NOMO-1 (cell line): ENCODE measurements around the gene ITGA1.
"Not testable (repeated sequence)": the region's sequence is repeated elsewhere in the genome, so short reads cannot be mapped to it uniquely, and the experiment has no call there.

Experiments
- DNase-seq, 2 experiments: peaks; one replicate each; lab custom pipeline; 2025; ENCODE audit not compliant: unreplicated experiment in 2 of 2; lab: John Stamatoyannopoulos, UW

ITGA1 gene

DNA sequence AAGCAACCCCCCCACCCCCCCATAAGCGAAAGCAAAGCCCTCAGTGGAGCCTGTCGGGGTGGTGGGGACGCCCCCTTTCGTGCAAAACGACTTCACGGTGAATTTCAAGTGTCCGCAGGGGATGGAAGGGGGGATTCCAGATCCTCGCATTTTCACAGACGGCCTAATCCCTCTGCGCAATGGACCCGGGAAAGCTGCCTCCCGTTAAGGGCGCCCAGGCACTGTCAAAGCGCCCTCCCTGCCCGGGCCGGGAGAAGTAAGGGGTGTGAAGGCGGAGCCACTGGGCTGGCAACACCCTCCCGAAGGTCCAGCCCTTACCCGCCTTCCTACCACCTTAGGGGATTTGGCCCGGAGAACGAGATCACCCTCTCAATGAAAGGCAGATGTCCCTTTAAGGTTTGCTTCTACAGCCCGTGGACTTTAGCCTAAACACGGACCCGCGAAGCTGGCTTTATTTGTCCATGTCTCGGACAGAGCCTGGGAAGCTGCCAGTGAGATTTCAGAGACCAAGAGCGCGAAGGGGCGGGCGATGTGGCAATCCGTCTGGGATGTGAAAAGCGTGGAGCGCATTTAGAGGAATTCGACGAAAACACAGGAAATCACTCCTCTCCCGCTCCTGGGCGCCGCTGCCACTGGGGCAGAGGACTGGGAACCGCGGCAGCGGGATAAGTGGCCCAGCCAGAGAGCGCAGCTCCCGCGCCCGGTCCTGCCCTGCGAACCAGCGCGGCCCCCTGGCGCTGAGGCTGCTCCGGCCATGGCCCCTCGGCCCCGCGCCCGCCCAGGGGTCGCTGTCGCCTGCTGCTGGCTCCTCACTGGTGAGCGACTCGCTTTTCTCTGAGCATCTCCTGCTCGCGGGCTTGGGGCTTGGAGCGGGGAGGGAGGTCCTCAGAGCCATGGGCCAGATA lies at the start of gene ITGA1, which contains the start of gene PELO:
TSS of gene ITGA1 (plus strand) at position 317 of the 905 bp plus-strand sequence. CDS start at position 755, 438 bp downstream.
TSS of gene PELO (plus strand) at position 317 of the 905 bp plus-strand sequence. CDS start 12,479 bp downstream, outside the sequence.
- DNase-seq = peak in 1 of 2 experiments; percentile 18

DNA sequence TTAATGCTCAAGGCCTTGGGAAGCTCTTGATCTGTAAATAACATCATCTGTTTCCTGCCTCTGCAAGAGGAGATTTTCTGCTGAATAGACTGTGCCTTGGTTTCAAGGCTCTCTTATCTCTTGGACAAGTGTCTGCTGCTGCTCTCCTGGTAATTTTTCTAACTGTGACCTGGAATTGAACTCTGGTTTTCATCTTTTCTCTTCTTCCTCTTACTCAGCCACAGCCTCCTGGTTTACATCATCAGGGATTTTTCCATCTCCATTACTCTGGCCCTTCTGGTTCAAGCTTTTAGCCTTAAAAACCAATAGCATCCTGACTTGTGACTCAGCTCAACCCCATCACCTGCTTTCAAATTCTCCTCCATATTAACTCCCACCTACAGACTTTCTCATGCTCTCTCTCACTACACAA lies 49.6 kb upstream of the ITGA1 start:
- no peak for DNase-seq

DNA sequence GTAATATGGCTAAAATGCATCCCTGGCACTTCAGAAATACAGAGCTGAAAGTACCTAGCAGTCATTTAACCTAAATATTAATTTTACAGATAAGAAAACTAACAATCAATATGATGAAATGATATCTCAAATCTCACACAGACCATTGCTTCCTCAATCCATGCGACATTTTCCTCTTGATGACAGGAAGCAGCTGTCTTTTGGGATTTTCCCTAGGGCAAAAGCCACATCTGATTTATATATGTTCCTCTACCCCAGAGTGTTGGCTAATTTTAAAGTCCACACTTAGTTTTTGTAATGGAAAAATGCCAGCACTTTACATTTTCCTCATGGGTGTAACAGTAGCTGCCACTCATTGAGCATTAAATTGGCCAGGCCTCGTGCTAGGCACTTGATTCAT lies 47.7 kb upstream of the ITGA1 start:
- DNase-seq = no peak

DNA sequence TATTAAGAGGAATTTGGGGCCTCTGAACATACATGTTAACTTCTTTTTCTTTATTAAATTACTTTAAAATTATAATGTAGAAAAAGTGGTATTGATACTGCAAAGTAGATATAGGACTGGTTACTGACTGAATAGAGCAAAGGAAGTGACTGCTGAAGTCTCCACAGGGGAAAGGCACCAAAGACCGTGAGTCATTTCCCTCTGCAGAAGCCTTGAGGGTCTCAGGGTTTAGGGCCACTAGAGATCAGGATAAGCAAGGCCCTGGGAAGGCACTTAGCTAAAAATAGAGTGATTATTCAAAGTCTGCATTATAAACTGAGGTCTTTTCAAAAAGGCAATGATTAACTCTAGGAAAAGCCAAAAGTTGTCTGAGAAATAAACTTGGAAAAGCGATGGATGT lies 44.7 kb upstream of the ITGA1 start:
- DNase-seq = no peak

DNA sequence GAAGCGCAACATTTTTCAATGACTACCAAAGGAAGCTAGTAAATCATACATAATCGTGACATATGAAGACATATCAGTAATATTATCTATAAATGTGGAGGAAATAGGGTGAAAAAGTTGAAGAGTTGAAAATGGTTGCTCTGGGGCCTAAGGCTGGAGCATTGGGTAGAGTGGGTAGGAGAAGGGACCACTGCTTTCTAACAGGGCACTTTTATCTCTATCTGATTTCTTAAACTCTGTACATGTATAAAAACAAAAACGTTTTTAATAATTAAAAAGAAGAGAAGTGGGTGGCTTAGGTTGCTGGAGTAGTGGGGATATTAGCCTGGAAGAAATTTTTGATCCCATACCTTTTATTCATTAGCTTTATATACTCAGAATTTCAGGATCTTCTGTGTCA lies 44.2 kb upstream of the ITGA1 start:
- DNase-seq = no peak

DNA sequence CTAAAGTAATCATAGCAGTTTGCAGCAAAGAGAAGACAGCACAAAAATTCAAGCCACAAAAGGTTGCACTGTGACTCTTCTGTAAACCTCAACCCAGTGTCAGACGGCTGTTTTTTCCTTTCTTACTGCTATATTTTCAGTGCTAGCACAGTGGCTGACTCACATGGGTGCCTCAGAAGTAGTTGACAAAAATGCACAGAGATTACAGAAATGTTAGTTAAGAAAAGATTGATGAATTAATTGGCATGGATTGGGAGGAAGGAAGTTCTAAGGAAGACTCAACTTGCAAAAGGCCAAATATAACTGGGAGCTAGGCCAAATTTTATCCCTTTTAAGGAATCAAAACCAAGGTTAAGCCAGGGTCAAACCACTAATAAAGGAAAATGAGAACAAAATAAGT lies 43.7 kb upstream of the ITGA1 start:
- no peak for DNase-seq

DNA sequence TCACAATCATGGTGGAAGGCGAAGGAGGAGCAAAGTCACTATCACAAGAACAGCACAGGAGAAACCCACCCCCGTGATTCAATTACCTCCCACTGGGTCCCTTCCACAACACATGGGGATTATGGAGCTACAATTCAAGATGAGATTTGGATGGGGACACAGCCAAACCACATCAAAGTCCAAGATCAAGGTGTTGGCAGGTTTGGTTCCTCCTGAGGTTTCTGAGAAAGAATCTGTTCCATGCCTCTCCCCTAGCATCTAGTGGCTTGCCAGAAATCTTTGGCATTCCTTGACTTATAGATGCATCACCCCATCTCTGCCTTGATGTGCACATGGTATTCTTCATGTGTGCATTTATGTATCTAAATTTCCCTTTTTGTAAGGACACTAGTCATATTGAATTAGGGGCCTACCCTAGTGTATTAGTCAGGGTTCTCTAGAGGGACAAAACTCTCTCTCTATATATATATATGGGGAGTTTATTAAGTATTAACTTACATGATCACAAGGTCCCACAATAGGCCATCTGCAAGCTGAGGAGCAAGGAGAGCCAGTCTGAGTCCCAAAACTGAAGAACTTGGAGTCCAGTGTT lies 42.8 kb upstream of the ITGA1 start:
- not testable (repeated sequence) for DNase-seq

DNA sequence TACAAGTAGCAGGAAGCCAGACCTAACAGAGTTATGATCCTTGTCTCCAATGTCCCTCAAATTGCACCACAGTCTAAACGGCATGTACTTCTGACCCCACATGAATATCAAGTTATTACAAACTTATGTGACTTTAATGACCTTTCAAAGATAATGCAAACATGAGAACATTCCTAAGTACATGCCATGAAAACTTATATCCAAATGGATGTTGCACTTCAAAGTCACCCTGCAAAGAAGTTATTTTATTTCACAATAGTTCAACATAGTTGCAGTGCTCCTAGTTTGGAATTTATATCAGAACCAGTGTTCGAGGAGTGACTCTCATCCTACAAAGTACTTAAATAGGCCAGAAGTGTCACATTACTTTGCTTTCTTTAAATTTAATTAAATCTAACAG lies 41.2 kb upstream of the ITGA1 start:
- no peak for DNase-seq

DNA sequence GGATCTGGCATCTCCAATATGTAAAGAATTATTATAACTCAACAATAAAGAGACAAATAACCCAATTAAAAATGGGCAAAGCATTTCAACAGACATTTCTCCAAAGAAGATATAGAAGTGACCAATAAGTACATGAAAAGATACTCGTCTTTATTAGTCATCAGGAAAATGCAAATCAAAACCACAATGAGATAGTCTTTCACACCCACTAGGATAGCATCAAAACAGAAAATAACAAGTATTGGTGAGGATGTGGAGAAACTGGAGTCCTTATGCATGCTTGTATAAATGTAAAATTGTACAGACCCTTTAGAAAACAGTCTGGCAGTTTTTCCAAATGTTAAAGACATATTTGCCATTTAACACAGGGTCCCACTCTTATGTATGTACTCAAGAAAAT lies 39.1 kb upstream of the ITGA1 start:
- DNase-seq = no peak

DNA sequence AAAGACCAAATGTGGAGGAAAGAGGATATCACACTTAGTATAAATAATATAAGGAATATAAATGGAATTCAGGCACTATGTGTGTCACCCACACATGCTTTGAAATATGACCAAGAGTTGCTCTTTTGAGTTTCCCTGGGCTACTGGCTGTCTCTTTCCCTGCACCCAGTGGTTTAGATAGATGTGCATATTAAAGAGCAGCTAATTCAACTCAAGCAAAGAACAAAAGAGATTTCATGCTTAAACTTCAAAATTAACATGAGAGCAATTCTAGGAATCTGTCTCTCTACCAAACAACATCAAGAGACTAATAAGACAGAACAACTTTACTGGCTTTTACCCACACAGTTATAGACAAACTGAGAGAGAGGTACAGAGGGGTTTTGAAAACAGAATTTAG lies 38.0 kb upstream of the ITGA1 start:
- DNase-seq = no peak

DNA sequence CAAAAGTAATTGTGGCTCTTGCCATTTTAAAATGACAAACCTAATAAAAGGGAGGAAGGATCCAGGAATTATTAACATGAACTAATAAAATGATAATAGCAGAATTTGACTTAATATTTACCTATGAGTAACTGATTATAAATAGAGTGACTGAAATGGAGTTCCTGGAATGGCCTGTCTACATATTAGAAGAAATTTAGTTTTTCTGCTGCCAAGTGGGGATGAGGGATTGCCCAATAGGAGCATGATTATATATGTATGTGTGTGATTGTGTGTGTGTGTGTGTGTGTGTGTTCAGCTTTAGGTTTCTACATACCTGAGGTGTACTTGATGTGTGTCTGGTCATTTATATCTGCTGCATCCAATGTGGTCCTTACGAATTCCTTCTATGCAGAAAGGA lies 36.6 kb upstream of the ITGA1 start:
- DNase-seq = no peak

DNA sequence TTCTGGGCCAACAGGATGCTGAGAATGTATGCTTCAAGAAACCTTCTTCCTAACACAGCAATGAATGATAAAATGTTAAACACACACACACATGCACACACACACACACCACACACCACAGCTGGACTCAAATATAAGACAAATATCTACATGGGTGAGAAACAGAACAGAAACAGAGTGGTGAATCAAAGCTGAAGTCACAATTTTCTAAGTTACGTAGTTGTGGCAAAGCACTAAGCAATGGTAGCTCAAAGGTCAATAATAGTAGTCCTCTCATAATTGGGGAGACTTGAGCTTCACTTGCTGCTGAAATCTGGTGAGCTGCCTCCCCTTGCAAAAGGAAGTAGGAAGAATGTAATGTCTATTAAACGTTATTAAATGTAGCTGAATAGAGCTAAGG lies 33.7 kb upstream of the ITGA1 start:
- no peak for DNase-seq

DNA sequence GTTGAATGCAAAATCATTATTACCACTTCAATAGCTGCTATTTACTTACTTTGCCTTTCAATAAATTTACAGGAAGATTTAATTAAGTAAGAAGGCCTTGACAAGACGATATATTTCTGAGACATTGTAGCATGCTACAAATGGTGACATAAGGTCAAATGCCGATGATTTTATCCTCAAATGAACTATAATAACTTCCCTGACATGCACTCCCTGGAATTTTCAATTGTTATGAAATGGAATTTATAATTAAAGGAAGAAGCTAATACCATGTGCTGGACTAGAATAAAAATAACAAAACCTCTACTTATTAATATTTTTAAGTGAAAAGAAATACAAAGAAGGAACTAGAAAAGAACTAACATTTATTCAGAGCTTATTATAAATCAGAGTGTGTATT lies 30.2 kb upstream of the ITGA1 start:
- no peak for DNase-seq

DNA sequence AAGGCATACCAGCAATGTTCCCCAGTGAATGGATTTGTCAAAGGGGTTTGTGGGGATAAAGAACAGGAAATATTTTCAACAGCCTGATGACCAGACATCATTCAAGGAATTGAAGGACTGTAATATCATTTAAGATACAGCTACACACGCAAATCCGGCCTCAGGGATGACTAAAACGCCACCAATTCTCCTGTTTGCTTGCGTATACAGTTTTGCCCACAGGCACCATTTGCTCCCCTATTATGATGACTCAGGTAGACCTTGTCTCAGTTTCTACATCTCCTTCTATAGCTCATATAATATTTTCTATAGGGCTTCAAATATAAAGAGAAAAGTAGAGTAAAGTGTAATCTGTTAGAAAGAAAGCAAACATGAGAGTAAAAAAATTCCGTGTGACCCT lies 29.7 kb upstream of the ITGA1 start:
- DNase-seq = no peak

DNA sequence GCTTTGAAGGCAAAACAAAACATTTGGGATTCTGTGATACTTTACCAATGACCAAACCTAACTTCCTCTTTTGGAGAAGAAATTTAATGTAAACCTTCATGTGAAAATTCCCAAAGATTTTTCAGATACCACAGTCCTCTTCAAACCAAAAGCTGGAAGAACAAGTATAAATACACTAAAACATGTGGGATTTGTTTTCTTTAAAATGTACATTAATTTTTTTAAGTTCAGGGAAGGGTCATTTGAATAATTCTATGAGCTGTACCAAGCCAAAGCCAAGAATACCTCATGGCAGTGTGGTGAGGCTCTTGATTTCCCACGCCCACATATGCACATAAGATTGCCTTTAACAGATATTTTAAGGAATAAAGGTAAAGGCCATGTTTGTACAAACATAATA lies 28.4 kb upstream of the ITGA1 start:
- peak in 1 of 2 experiments; percentile 6 for DNase-seq

DNA sequence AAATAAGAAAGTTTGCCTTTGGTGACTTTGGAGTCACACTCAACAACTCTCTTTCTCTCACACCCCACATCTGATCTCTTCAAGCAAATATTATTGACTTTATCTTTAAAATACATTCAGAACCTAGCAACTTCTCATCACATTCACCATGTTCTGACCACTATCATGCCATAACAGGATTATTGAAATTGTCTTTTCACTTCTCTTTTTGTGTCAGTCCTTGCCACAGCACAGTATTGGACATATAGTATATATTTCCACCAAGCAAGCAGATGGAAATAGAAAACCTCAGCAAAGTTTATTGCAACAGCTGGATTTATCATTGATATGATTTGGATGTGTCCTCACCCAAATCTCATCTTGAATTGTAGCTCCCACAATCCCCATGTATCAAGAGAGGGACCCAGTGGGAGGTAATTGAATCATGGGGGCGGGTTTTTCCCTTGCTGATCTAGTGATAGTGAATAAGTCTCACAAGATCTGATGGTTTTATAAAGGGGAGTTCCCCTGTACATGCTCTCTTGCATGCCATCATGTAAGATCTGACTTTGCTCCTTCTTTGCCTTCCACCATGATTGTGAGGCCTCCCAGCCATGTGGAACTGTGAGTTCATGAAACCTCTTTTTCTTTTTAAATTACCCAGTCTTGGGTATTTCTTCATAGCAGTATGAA lies 26.9 kb upstream of the ITGA1 start:
- DNase-seq = peak in 1 of 2 experiments; percentile 19

DNA sequence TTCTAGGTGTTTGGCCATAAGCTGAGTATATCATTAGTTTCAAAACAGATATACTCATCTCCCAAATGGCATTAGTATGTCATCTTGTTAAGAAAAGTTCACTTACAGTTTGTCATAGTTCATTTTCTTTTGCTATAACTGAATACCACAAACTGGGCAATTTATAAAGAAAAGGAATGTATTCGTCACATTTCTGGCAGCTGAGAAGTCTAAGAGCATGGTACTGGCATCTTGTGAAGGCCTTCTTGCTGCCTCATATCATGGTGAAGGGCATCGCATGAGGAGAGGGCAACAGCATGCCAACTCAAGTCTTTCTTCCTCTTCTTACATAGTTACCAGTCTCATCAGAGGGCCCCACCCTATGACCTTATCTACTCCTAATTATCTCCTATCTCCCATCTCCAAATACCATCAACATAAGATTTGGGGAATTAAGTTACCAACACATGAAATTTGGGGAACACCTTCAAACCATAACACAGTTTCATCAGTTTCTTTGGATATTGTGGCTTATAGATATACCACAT lies 20.4 kb upstream of the ITGA1 start:
- DNase-seq = no peak

DNA sequence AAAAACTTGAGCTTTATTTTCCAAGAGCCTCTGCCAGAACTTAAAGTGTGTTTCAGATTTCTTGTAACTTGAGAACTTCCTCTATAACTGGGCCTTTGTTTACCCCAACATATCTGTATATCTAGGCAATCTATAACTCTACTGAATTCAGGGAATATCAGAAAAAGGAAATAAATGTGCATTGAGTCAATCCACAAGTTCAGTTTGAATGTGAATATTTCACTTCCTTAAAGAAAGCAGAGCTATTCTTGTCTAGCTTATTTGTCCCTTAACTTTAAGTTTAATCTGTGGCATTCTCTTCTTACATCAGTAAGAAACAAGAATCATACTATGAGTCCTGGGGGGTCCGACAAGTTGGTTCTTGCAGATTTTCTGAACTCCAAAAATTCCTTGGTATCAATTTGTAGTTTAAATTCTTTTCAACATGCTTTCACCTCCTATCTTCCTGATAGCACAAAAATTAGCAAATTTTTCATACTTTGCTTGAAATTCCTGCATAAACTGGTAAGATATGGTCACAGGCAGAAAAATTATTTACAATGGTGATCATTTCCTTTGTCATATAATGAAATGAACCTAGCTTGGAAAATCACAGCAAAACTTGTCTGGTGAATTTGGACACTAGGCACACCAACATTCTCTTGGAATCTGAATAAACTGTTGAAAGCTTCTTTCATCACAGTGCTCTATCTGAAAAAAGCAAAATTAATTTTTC lies 19.8 kb upstream of the ITGA1 start:
- no peak for DNase-seq

DNA sequence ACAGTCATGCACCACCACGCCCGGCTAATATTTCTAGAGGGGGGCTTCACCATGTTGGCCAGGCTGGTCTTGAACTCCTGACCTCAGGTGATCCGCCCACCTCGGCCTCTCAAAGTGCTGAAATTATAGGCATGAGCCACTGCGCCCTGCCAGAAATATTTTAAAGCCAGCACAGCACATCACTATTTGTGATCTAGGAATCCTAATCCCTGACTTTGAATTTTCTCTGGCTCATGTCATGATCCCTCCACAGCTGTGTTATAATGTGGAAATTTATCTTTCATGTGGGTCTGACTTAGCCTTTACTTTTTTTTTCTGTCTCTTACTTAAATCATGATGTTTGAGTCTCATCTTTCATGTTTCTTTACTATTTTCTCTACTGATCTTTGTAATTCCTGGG lies 18.7 kb upstream of the ITGA1 start:
- DNase-seq = no peak

DNA sequence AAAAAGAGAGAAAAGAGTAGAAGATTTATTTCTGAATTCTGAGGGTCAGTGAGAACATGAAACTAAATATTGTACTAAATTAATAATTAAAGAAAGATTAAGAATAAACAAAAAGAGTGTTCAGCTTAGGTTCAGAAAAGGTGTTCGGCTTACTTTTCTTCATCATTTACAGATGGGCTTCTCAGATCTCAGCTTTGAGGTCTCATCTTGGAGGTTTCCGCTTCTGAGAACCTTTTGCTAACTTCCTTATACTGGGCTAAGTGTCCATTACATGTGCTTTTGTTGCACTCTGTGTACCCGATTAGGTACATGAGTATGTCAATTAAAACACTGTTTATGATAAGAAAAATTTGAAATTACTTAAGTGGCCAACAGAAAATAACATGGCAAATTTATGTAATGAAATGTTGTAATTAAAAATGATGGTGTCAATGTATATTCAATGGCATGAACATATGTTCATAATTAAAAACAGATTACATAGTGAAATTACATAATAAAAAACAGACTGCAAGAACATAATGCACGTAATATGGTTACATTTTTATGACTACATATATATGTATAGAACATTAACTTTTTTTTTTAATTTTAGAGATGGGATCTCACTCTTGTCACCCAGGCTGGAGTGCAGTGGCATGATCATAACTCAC lies 17.3 kb upstream of the ITGA1 start:
- no peak for DNase-seq
